OCI-LY1 (cell line): ENCODE measurements around the gene RPL27A.

Experiments used
- CTCF ChIP-seq: fragments of 200-600 bp; sonication (generic), shearing (Covaris generic); IDR thresholded peaks from 2 replicates; pipeline ENCODE4 v1.5.1; 2017; ENCODE audit warnings: mild to moderate bottlenecking, antibody characterized with exemption, low read length, moderate library complexity, mixed read lengths
- EZH2 ChIP-seq: fragments of 200-600 bp; sonication (generic), shearing (Covaris generic); IDR thresholded peaks from 2 replicates; pipeline ENCODE4 v1.8.0; 2017; ENCODE audit warnings: borderline replicate concordance, mixed run types, mild to moderate bottlenecking, antibody characterized with exemption, low read length, moderate library complexity, mixed read lengths

GRCh38 chr11:8723711-8724110, 41.1 kb downstream of the RPL27A start:
- TF ChIP-seq CTCF (no peak), EZH2 (no peak)
